ENCODE results near the gene GLCCI1. TPM values are rescaled to one million over a fixed set of nuclear protein-coding genes. Genes with fewer than 3 reads are reported as not detected.

The GLCCI1 gene
- total RNA-seq, 2 experiments from 2014 or later: 37.7 to 43.6 TPM

- DNase-seq (no peak), ATAC-seq (no peak)
- Mint-ChIP-seq H3K27ac (no peak overlapping the region), H3K9me3 (ENCODE audit: low read depth) (no peaks in the 10 kb centered on the region), H3K4me3 (no peak overlapping the region), H3K36me3 (peaks cover 6% of the 10 kb centered on the region), H3K27me3 (no peaks in the 10 kb centered on the region), H3K4me1 (peaks cover 34% of the 10 kb centered on the region)
- CTCF ChIA-PET: no interaction called here
Observed at GRCh38 chr7:8109196-8110022, 140.8 kb downstream of the GLCCI1 start.

GRCh38 chr7:8111282-8111960 is 142.8 kb downstream of the GLCCI1 start:
- H3K4me3 Mint-ChIP-seq: no peak overlapping the region
- peaks cover 2% of the 10 kb centered on the region for H3K9me3 Mint-ChIP-seq (ENCODE audit: low read depth)
- H3K27me3 Mint-ChIP-seq: no peaks in the 10 kb centered on the region
- H3K4me1 Mint-ChIP-seq: peaks cover 34% of the 10 kb centered on the region
- H3K27ac Mint-ChIP-seq: no peak overlapping the region
- peaks cover 13% of the 10 kb centered on the region for H3K36me3 Mint-ChIP-seq
- ATAC-seq: no peak
- CTCF ChIA-PET: interaction anchor here (1.4 kb wide), 1 partner anchor 79 kb away, joined by 3 read pairs; no protein-coding TSS in a partner anchor
- DNase-seq: no peak

DNA sequence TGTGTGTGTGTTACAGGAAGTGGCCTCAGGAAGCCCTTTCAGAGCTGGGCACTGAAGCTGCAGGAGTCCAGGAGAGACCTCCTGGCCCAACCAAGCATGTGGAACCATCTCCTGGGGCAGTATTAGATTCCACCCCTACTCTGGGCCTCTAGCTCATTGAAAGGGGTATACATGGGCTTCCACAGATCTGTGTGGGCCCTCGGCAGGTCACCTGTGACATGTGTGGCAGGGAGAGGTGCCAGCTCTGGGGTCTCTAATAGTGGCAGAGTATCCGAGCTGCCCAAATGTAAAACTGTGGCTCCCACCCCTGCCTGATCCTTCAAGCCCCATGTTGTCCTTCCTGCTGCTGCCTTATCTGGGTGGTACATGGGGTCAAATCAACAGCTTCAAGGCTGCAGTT is 144.1 kb downstream of the GLCCI1 start:
- Mint-ChIP-seq H3K27me3 (no peaks in the 10 kb centered on the region), H3K27ac (no peak overlapping the region), H3K9me3 (ENCODE audit: low read depth) (peaks cover 2% of the 10 kb centered on the region), H3K4me1 (peaks cover 40% of the 10 kb centered on the region), H3K4me3 (no peak overlapping the region), H3K36me3 (peaks cover 18% of the 10 kb centered on the region)
- CTCF ChIA-PET: interaction anchor here (0.5 to 1.1 kb wide), 2 partner anchors 28 to 140 kb away, joined by 3 read pairs; no protein-coding TSS in a partner anchor
- ATAC-seq (no peak), DNase-seq (no peak)

DNA sequence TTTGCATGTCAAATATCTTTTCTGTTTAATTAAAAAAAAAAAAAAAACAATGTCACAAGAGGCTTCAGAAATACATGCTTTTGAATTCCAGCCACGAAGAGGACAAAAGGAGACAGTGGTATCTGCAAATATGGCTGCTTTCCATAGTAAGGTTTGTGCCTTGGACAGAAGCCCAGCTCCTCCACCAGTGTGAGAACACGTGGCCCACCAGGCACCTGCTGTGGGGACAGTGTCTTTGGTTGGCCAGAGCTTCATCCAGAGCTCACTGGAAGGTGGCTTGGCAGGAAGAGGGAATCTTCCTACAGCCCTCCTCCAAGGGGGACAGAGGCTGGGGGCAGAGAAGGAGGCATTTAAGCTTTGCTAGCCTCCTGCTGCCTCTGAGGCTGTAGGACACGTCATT is 144.6 kb downstream of the GLCCI1 start:
- Mint-ChIP-seq H3K27me3 (no peaks in the 10 kb centered on the region), H3K36me3 (peaks cover 18% of the 10 kb centered on the region), H3K4me3 (no peak overlapping the region), H3K9me3 (ENCODE audit: low read depth) (peaks cover 2% of the 10 kb centered on the region), H3K4me1 (peaks cover 43% of the 10 kb centered on the region), H3K27ac (no peak overlapping the region)
- CTCF ChIA-PET: interaction anchor here (0.5 to 1.3 kb wide), 3 partner anchors 11 to 140 kb away, joined by 3 to 4 read pairs (median 3); no protein-coding TSS in a partner anchor
- DNase-seq (no peak), ATAC-seq (no peak)

DNA sequence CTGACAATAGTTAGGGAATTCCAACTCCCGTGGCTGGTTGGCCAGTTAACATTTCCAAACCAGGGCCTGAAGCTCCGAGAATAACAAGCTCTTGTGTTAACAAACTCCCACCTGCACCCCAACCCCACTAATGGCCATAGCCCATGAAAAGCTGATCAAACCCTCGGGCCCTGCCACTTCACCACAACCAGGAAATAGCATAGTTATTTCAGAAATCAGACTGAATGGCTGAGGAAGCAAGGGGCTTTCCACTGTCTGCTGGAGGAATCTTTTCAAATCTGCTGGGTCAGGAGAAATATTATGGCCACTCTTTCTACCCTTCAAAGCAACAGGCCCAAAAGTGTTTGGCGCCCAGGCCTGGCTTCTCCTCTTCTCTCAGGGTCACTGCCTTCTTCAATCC is 145.6 kb downstream of the GLCCI1 start:
- DNase-seq: no peak
- peaks cover 48% of the 10 kb centered on the region for H3K4me1 Mint-ChIP-seq
- peaks cover 2% of the 10 kb centered on the region for H3K9me3 Mint-ChIP-seq (ENCODE audit: low read depth)
- H3K27ac Mint-ChIP-seq: peak overlapping the region; percentile 4
- H3K27me3 Mint-ChIP-seq: no peaks in the 10 kb centered on the region
- CTCF ChIA-PET: interaction anchor here (1.3 kb wide), 1 partner anchor 10 kb away, joined by 4 read pairs; no protein-coding TSS in a partner anchor
- ATAC-seq: no peak
- peaks cover 18% of the 10 kb centered on the region for H3K36me3 Mint-ChIP-seq
- H3K4me3 Mint-ChIP-seq: no peak overlapping the region

DNA sequence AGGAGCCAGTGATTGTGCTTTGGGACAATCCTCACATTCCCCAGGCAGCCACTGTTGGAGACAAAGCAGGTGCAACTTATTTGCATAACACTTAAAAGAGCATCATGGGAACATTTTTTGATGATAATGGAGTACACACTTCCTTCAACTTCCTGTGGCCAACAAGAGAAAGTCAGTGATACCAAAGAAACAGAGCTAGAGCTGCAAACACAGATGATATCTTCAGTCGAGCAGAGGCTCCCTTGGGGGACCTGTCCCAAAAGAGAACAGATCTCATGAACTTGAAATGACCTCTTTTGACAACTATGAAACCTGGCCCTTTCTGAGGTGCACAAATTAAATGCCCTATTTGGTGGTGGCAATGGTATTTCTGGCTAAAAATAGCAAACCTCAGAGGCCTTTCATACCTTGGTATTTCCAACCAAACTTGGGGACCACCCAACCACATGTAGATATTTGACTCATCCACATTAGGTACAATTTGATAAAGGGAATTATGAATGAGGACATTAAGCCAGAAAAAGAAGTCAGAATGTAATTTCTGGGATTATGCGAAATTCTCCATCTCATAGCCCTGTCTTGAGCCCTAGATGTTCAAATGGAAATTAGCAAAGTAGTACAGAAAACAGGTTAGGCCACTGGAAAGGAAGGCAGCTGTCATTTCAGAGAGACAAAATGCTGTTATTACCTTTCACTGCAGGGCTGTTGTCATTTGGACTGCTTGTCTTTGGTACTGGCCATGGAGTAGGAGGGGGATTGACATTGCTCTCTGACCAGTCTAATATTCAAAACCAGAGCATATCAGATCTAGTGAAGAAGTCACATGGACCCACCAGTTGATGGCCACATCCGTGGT is 147.2 kb downstream of the GLCCI1 start:
- ATAC-seq: peak; percentile 72
- H3K4me1 Mint-ChIP-seq: peaks cover 56% of the 10 kb centered on the region
- CTCF ChIA-PET: interaction anchor here (1.1 kb wide), 2 partner anchors 10 kb away, joined by 3 to 4 read pairs; no protein-coding TSS in a partner anchor
- no peak overlapping the region for H3K4me3 Mint-ChIP-seq
- no peaks in the 10 kb centered on the region for H3K27me3 Mint-ChIP-seq
- H3K27ac Mint-ChIP-seq: peak overlapping the region; percentile 61
- peaks cover 21% of the 10 kb centered on the region for H3K36me3 Mint-ChIP-seq
- peak; percentile 52 for DNase-seq
- H3K9me3 Mint-ChIP-seq (ENCODE audit: low read depth): peaks cover 2% of the 10 kb centered on the region

DNA sequence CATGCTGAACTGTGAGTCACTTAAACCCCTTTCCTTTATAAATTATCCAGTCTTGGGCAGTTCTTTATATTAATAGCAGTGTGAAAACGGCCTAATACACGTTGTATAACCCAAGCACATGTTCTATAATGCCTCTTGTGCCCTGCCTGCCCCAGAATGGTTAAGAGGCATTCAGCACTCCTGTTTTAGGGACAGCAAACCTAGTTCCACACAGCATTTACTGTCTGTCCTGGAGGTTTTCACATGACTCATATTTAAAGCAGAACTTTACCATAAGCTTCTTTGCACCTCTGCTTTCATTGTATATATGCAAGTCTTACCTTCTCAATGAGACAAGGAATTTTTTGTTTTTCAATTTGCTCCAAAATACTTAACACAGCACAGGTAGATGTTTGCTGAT is 148.6 kb downstream of the GLCCI1 start:
- Mint-ChIP-seq H3K4me3 (no peak overlapping the region), H3K9me3 (ENCODE audit: low read depth) (peaks cover 2% of the 10 kb centered on the region), H3K27me3 (no peaks in the 10 kb centered on the region), H3K27ac (no peak overlapping the region), H3K36me3 (peaks cover 23% of the 10 kb centered on the region), H3K4me1 (peaks cover 69% of the 10 kb centered on the region)
- CTCF ChIA-PET: interaction anchor here (1.0 kb wide), 1 partner anchor 9 kb away, joined by 3 read pairs; no protein-coding TSS in a partner anchor
- ATAC-seq (peak; percentile 35), DNase-seq (no peak)

DNA sequence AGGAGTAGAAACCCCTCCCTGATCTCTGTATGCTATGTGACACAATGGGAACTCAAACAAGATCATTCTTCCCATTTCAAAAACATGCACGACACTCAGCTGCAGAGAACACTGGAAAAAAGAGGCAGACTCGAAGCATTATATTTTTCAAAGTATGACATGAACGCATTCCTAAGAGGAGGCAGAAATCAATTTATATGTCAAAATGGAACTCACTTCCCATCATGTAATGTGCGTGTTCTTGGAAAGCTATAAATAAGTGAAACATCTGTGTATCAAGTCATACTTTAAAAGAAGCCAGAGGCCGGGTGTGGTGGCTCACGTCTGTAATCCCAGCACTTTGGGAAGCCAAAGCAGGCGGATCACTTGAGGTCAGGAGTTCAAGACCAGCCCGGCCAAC is 150.7 kb downstream of the GLCCI1 start:
- Mint-ChIP-seq H3K9me3 (ENCODE audit: low read depth) (peaks cover 2% of the 10 kb centered on the region), H3K27ac (no peak overlapping the region), H3K4me3 (no peak overlapping the region), H3K4me1 (peaks cover 71% of the 10 kb centered on the region), H3K36me3 (peaks cover 21% of the 10 kb centered on the region), H3K27me3 (no peaks in the 10 kb centered on the region)
- no peak for DNase-seq
- CTCF ChIA-PET: no interaction called here
- no peak for ATAC-seq

DNA sequence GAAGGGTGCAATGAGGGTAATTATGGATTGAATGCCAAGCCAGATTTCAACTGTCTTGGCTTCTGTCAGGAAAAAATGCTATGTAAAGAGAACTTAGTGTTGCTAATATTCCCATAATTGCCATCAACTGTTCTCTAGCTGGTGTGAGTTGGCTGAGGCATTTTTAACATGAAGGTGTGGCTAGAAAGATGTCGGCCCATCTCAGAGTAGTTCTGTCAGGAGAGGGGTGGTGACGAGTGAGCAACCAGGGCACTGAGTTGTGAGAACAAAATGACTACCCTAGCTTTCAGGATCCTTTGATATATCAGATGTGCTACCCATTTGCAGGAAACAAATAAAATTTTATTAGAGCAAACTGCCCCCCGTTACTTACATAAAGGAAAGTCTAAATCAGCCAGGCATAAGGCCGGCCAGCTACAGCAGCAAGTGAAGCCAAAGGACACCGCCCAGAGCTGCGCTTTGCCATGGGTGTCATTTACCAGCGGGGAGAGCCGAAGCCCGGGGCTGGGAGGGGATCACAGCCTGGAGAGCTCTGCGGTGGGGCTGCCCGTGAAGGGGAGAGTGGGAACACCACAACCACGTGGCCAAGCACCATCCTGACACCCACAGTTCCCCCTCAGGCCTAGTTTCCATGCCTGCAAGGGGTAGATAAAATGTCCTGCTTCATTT is 151.9 kb downstream of the GLCCI1 start:
- peaks cover 71% of the 10 kb centered on the region for H3K4me1 Mint-ChIP-seq
- peaks cover 2% of the 10 kb centered on the region for H3K9me3 Mint-ChIP-seq (ENCODE audit: low read depth)
- H3K27ac Mint-ChIP-seq: peak overlapping the region; percentile 62
- DNase-seq (no peak), ATAC-seq (no peak)
- peaks cover 22% of the 10 kb centered on the region for H3K36me3 Mint-ChIP-seq
- no peak overlapping the region for H3K4me3 Mint-ChIP-seq
- no peaks in the 10 kb centered on the region for H3K27me3 Mint-ChIP-seq
- CTCF ChIA-PET: interaction anchor here (1.3 to 1.6 kb wide), 2 partner anchors 28 to 69 kb away, joined by 3 to 4 read pairs; no protein-coding TSS in a partner anchor

DNA sequence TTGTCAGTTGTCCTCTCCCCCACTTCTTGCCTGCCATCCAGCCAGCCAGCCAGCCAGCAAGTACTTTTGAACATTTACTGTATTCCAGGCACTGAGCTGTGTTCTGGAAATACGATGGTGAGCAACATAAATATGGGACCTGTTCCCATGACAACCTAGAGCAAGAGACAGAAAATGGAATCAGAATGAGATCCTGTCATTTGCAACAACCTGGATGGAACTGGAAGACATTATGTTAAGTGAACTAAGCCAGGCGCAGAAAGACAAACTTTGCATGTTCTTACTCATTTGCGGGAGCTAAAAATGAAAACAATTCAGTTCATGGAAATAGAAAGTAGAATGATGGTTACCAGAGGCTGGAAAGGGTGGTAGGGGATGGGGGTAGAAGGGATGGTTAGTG is 152.6 kb downstream of the GLCCI1 start:
- no peak for DNase-seq
- peak overlapping the region; percentile 62 for H3K27ac Mint-ChIP-seq
- CTCF ChIA-PET: interaction anchor here (1.3 to 1.6 kb wide), 2 partner anchors 28 to 69 kb away, joined by 3 to 4 read pairs; no protein-coding TSS in a partner anchor
- H3K36me3 Mint-ChIP-seq: peaks cover 18% of the 10 kb centered on the region
- ATAC-seq: no peak
- no peaks in the 10 kb centered on the region for H3K9me3 Mint-ChIP-seq (ENCODE audit: low read depth)
- H3K4me1 Mint-ChIP-seq: peaks cover 71% of the 10 kb centered on the region
- H3K4me3 Mint-ChIP-seq: no peak overlapping the region
- no peaks in the 10 kb centered on the region for H3K27me3 Mint-ChIP-seq

- Mint-ChIP-seq H3K4me1 (peaks cover 82% of the 10 kb centered on the region), H3K27ac (peak overlapping the region; percentile 97), H3K4me3 (peak overlapping the region; percentile 45), H3K36me3 (peaks cover 17% of the 10 kb centered on the region), H3K9me3 (ENCODE audit: low read depth) (no peaks in the 10 kb centered on the region), H3K27me3 (peaks cover 3% of the 10 kb centered on the region)
- CTCF ChIA-PET: interaction anchor here (0.7 to 3.3 kb wide), 16 partner anchors 9 to 486 kb away, joined by 3 to 22 read pairs (median 4); partner anchors contain the start of gene UMAD1
- peak; percentile 92 for DNase-seq
- ATAC-seq: peak; percentile 90
Observed at GRCh38 chr7:8125680-8126444, 157.3 kb downstream of the GLCCI1 start.
